Activated B cell treated with CpG ODN at 0.5 μM for 24 hours (primary cell): Measurements from ENCODE around the gene CCDC82. TPM values are rescaled to one million over a fixed set of nuclear protein-coding genes. Genes with fewer than 3 reads are reported as not detected.

Experiments
- ATAC-seq: fragments of 200-7000 bp; cut with Tn5 transposase; one replicate; pipeline ENCODE4 v1.10.0; 2021; ENCODE audit warnings: low read depth, mild to moderate bottlenecking, moderate library complexity
- CTCF ChIA-PET: fragments of 350-600 bp; sonication (Branson Sonifier 250); formaldehyde crosslinking; loops from one replicate; lab custom pipeline; 2021; ENCODE audit warnings: antibody characterized with exemption; lab: Charles Lee
- POLR2A ChIA-PET: fragments of 350-600 bp; sonication (Branson Sonifier 250); formaldehyde crosslinking; loops from one replicate; lab custom pipeline; 2021; ENCODE audit warnings: antibody characterized with exemption; lab: Charles Lee
- DNase-seq: peaks from one replicate; pipeline ENCODE4 v3.0.0; 2022
- H3K27ac Mint-ChIP-seq: one replicate; pipeline ENCODE4 v1.8.0; 2020; ENCODE audit warnings: mixed read lengths
- H3K27me3 Mint-ChIP-seq: one replicate; pipeline ENCODE4 v1.8.0; 2021; ENCODE audit warnings: mixed read lengths
- H3K36me3 Mint-ChIP-seq: one replicate; pipeline ENCODE4 v1.8.0; 2021; ENCODE audit warnings: low read depth, mixed read lengths
- H3K4me1 Mint-ChIP-seq: one replicate; pipeline ENCODE4 v1.8.0; 2021; ENCODE audit warnings: mixed read lengths
- H3K4me3 Mint-ChIP-seq: one replicate; pipeline ENCODE4 v1.8.0; 2020; ENCODE audit warnings: mild to moderate bottlenecking, mixed read lengths
- H3K9me3 Mint-ChIP-seq: one replicate; pipeline ENCODE4 v1.8.0; 2020; ENCODE audit warnings: mixed read lengths
- intact Hi-C: fragments of 100-400 bp; cut with micrococcal nuclease; formaldehyde crosslinking; loops from one replicate; pipeline ENCODE4 v1.15.1; 2024
- total RNA-seq: library from RNA; stranded (reverse); gene quantifications from 2 replicates; pipeline ENCODE4 v1.2.3, GENCODE V29; 2022
- TF ChIP-seq, protein P1 (sequence below): fragments of 200-600 bp; IDR thresholded peaks from one replicate; pipeline ENCODE4 v1.8.0; 2022; ENCODE audit warnings: antibody characterized with exemption, mild to moderate bottlenecking

CCDC82 gene
- total RNA-seq, 1 donor from 2014 or later = 33.8 TPM

DNA sequence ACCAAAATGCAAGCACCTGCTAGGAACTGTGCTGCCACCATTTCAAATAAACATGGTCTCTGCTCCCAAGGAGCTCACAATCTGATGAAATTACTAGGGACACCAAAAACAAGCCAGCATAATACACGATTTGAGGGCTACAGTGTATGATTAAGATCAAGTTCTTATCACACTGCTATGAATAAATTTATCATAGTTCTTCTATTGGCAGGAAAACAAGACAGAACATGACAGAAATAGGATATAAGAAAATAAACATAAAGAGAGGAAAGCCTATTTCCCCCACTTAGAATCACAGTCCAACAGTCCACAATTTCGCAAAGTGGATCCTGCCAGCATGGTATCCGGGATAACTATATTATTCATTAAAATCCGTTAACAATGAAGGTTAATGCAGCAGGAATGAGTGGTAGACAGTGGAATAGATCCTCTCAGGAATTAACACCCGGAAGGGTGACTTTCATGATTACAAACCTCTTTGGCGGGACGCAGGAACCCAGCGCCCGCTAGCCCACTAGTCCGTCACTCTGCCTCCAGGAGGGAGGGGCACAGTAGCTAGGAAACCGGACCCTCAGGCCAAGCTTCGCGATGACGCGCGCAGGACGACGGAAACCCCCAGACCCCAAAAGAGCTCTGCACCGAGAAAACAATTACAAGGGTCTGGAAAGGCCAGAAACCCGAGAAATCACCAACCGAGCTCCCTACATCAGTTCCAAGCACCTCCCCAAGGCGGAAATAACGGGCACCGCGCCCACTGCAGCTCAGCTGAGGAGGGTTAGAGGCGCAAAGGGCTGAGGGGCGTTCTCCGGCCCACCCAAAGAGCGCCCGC lies 607 bp downstream of the CCDC82 start:
- Mint-ChIP-seq H3K36me3 (peaks cover 36% of the 10 kb centered on the region), H3K27ac (peak overlapping the region; percentile 90), H3K9me3 (no peaks in the 10 kb centered on the region), H3K4me3 (peak overlapping the region; percentile 94), H3K27me3 (no peaks in the 10 kb centered on the region), H3K4me1 (peaks cover 33% of the 10 kb centered on the region)
- ATAC-seq (peak; percentile 55), DNase-seq (no peak)
- intact Hi-C loops = loop anchor here (1.0 kb wide), 4 partner anchors 46 to 599 kb away; partner anchors contain the start of genes CEP57, MAML2 and MTMR2
- ChIA-PET POLR2A (interaction anchor here (0.6 to 3.2 kb wide), 12 partner anchors 9 to 1416 kb away, joined by 3 to 36 read pairs (median 4); partner anchors contain the start of genes CEP57, CWC15, FAM76B and MAML2), CTCF (interaction anchor here (1.0 to 3.1 kb wide), 5 partner anchors 47 to 553 kb away, joined by 3 to 17 read pairs (median 12); partner anchors contain the start of gene MAML2)
- TF ChIP-seq, protein P1, sequence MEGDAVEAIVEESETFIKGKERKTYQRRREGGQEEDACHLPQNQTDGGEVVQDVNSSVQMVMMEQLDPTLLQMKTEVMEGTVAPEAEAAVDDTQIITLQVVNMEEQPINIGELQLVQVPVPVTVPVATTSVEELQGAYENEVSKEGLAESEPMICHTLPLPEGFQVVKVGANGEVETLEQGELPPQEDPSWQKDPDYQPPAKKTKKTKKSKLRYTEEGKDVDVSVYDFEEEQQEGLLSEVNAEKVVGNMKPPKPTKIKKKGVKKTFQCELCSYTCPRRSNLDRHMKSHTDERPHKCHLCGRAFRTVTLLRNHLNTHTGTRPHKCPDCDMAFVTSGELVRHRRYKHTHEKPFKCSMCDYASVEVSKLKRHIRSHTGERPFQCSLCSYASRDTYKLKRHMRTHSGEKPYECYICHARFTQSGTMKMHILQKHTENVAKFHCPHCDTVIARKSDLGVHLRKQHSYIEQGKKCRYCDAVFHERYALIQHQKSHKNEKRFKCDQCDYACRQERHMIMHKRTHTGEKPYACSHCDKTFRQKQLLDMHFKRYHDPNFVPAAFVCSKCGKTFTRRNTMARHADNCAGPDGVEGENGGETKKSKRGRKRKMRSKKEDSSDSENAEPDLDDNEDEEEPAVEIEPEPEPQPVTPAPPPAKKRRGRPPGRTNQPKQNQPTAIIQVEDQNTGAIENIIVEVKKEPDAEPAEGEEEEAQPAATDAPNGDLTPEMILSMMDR = no peak

- H3K27me3 Mint-ChIP-seq = no peaks in the 10 kb centered on the region
- no peak for DNase-seq
- peaks cover 51% of the 10 kb centered on the region for H3K36me3 Mint-ChIP-seq
- intact Hi-C loops = no loop called here
- no peak for ATAC-seq
- H3K4me3 Mint-ChIP-seq = no peak overlapping the region
- no peaks in the 10 kb centered on the region for H3K9me3 Mint-ChIP-seq
- peaks cover 17% of the 10 kb centered on the region for H3K4me1 Mint-ChIP-seq
- TF ChIP-seq, protein P1 = no peak
- no peak overlapping the region for H3K27ac Mint-ChIP-seq
- CTCF ChIA-PET = no interaction called here
- POLR2A ChIA-PET = no interaction called here
Measured at GRCh38 chr11:96385187-96385586, 4.5 kb downstream of the CCDC82 start.

GRCh38 chr11:96384156-96384555 lies 5.6 kb downstream of the CCDC82 start:
- ATAC-seq (no peak), DNase-seq (no peak)
- H3K4me1 Mint-ChIP-seq = peaks cover 17% of the 10 kb centered on the region
- TF ChIP-seq, protein P1 = no peak
- no peak overlapping the region for H3K27ac Mint-ChIP-seq
- no peak overlapping the region for H3K4me3 Mint-ChIP-seq
- peaks cover 51% of the 10 kb centered on the region for H3K36me3 Mint-ChIP-seq
- H3K9me3 Mint-ChIP-seq = no peaks in the 10 kb centered on the region
- intact Hi-C loops = no loop called here
- no peaks in the 10 kb centered on the region for H3K27me3 Mint-ChIP-seq
- CTCF ChIA-PET = interaction anchor here (1.1 to 1.6 kb wide), 2 partner anchors 10 to 548 kb away, joined by 3 to 4 read pairs; no protein-coding TSS in a partner anchor
- POLR2A ChIA-PET = no interaction called here

GRCh38 chr11:96376796-96377195 lies 12.9 kb downstream of the CCDC82 start:
- Mint-ChIP-seq H3K4me1 (no peaks in the 10 kb centered on the region), H3K36me3 (peaks cover 52% of the 10 kb centered on the region), H3K9me3 (no peaks in the 10 kb centered on the region), H3K27me3 (no peaks in the 10 kb centered on the region), H3K27ac (no peak overlapping the region), H3K4me3 (no peak overlapping the region)
- TF ChIP-seq, protein P1 = no peak
- POLR2A ChIA-PET = no interaction called here
- ATAC-seq (no peak), DNase-seq (no peak)
- intact Hi-C loops = no loop called here
- CTCF ChIA-PET = no interaction called here

- ATAC-seq (no peak), DNase-seq (no peak)
- CTCF ChIA-PET = no interaction called here
- no peaks in the 10 kb centered on the region for H3K4me1 Mint-ChIP-seq
- no peak overlapping the region for H3K4me3 Mint-ChIP-seq
- peaks cover 50% of the 10 kb centered on the region for H3K36me3 Mint-ChIP-seq
- no peaks in the 10 kb centered on the region for H3K27me3 Mint-ChIP-seq
- no peak overlapping the region for H3K27ac Mint-ChIP-seq
- TF ChIP-seq, protein P1 = no peak
- POLR2A ChIA-PET = no interaction called here
- no peaks in the 10 kb centered on the region for H3K9me3 Mint-ChIP-seq
- intact Hi-C loops = no loop called here
Measured at GRCh38 chr11:96373826-96374225, 15.9 kb downstream of the CCDC82 start.
